Subcutaneous adipose tissue (tissue), 4 donors: ENCODE data around the gene FHOD1. TPM values are rescaled to one million over a fixed set of nuclear protein-coding genes. Genes with fewer than 3 reads are reported as not detected.

Source experiments
- CTCF ChIP-seq: fragments of 450-650 bp; IDR thresholded peaks from one replicate; pipeline ENCODE4 v1.5.1; 2016; ENCODE audit warnings: low read depth, mild to moderate bottlenecking, control low read depth, antibody characterized with exemption, moderate library complexity
- total RNA-seq, 4 donors: library from RNA; depleted of rRNA; stranded (reverse); fragments of >200 nt; gene quantifications; one replicate each; pipeline ENCODE4 v1.1.0, GENCODE V29; 2016

The FHOD1 gene
- total RNA-seq, 4 donors from 2014 or later: 10.3 to 83.3 (median 20.9) TPM

- no peak for TF ChIP-seq CTCF
Measured at GRCh38 chr16:67235816-67236562, 11.3 kb downstream of the FHOD1 start.

GRCh38 chr16:67234180-67234597 is 13.1 kb downstream of the FHOD1 start:
- no peak for TF ChIP-seq CTCF

- no peak for TF ChIP-seq CTCF
Measured at GRCh38 chr16:67233596-67233995, 13.7 kb downstream of the FHOD1 start.

- no peak for TF ChIP-seq CTCF
Measured at GRCh38 chr16:67230809-67231660, 16.2 kb downstream of the FHOD1 start.

GRCh38 chr16:67229906-67230808 is 17.1 kb downstream of the FHOD1 start:
- no peak for TF ChIP-seq CTCF

GRCh38 chr16:67228905-67229304 is 18.4 kb downstream of the FHOD1 start:
- no peak for TF ChIP-seq CTCF
